Activated CD8-positive, alpha-beta T cell treated with anti-CD3 and anti-CD28 coated beads for 36 hours (primary cell): Measurements from ENCODE around the gene VIPR2. TPM values are rescaled to one million over a fixed set of nuclear protein-coding genes. Genes with fewer than 3 reads are reported as not detected.

Experiments
- ATAC-seq: fragments of 200-7000 bp; cut with Tn5 transposase; one replicate; pipeline ENCODE4 v1.10.0; 2021; ENCODE audit warnings: mild to moderate bottlenecking, moderate library complexity
- CTCF ChIA-PET: fragments of 350-600 bp; sonication (Branson Sonifier 250); formaldehyde crosslinking; loops from one replicate; lab custom pipeline; 2021; ENCODE audit warnings: antibody characterized with exemption; lab: Charles Lee
- POLR2A ChIA-PET: fragments of 350-600 bp; sonication (Branson Sonifier 250); formaldehyde crosslinking; loops from one replicate; lab custom pipeline; 2021; ENCODE audit warnings: antibody characterized with exemption; lab: Charles Lee
- DNase-seq: peaks from one replicate; pipeline ENCODE4 v3.0.0-alpha.2; 2020
- H3K27ac Mint-ChIP-seq: one replicate; pipeline ENCODE4 v1.8.0; 2021; ENCODE audit warnings: mild to moderate bottlenecking, mixed read lengths
- H3K27me3 Mint-ChIP-seq: one replicate; pipeline ENCODE4 v1.8.0; 2021; ENCODE audit warnings: mixed read lengths
- H3K36me3 Mint-ChIP-seq: one replicate; pipeline ENCODE4 v1.8.0; 2021; ENCODE audit warnings: low read depth, mixed read lengths
- H3K4me1 Mint-ChIP-seq: one replicate; pipeline ENCODE4 v1.8.0; 2021; ENCODE audit warnings: low read depth, mixed read lengths
- H3K4me3 Mint-ChIP-seq: one replicate; pipeline ENCODE4 v1.8.0; 2021; ENCODE audit warnings: mild to moderate bottlenecking, moderate library complexity, mixed read lengths
- H3K9me3 Mint-ChIP-seq: one replicate; pipeline ENCODE4 v1.8.0; 2021; ENCODE audit warnings: mixed read lengths
- intact Hi-C: fragments of 100-400 bp; cut with micrococcal nuclease; formaldehyde crosslinking; loops from one replicate; pipeline ENCODE4 v1.10.0; 2022
- total RNA-seq, 2 experiments: library from RNA; stranded (reverse); gene quantifications; one replicate each; pipeline ENCODE4 v1.2.3, GENCODE V29; 2021
- TF ChIP-seq, protein P1 (sequence below): fragments of 200-600 bp; IDR thresholded peaks from one replicate; pipeline ENCODE4 v1.8.0; 2022; ENCODE audit warnings: antibody characterized with exemption, mild to moderate bottlenecking

Gene VIPR2
- total RNA-seq, 2 experiments from 2014 or later, result 0.09 TPM; not detected in 1

GRCh38 chr7:159142199-159142598 lies 2.5 kb downstream of the VIPR2 start:
- Mint-ChIP-seq H3K4me3 (no peak overlapping the region), H3K27ac (no peak overlapping the region), H3K36me3 (no peaks in the 10 kb centered on the region), H3K27me3 (peaks cover 27% of the 10 kb centered on the region), H3K4me1 (no peaks in the 10 kb centered on the region), H3K9me3 (no peaks in the 10 kb centered on the region)
- ATAC-seq (no peak), DNase-seq (no peak)
- intact Hi-C loops, result no loop called here
- ChIA-PET POLR2A (interaction anchor here (0.7 to 1.2 kb wide), 2 partner anchors 9 to 112 kb away, joined by 4 to 5 read pairs; no protein-coding TSS in a partner anchor), CTCF (interaction anchor here (0.8 kb wide), 1 partner anchor 89 kb away, joined by 3 read pairs; no protein-coding TSS in a partner anchor)
- TF ChIP-seq, protein P1, sequence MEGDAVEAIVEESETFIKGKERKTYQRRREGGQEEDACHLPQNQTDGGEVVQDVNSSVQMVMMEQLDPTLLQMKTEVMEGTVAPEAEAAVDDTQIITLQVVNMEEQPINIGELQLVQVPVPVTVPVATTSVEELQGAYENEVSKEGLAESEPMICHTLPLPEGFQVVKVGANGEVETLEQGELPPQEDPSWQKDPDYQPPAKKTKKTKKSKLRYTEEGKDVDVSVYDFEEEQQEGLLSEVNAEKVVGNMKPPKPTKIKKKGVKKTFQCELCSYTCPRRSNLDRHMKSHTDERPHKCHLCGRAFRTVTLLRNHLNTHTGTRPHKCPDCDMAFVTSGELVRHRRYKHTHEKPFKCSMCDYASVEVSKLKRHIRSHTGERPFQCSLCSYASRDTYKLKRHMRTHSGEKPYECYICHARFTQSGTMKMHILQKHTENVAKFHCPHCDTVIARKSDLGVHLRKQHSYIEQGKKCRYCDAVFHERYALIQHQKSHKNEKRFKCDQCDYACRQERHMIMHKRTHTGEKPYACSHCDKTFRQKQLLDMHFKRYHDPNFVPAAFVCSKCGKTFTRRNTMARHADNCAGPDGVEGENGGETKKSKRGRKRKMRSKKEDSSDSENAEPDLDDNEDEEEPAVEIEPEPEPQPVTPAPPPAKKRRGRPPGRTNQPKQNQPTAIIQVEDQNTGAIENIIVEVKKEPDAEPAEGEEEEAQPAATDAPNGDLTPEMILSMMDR, result no peak

DNA sequence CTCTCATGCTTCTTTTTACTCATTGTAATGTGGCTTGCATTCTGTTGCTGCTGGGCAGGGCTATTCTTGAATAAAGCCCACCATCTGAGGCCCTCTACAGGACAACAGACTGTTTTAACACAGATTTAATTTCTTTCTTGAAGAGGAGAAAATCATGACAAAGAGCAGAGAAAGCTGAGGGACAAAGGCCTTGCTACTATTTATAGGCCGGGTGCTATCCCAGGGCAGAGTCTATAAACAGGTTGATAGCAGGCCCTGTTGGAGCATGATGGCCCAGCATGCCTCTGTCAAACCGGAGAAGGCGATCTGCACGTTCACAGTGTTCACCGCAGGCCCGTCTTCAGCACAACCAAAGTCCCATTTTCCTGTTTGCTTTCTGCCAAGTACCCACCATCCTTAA lies 3.0 kb downstream of the VIPR2 start:
- DNase-seq, result no peak
- POLR2A ChIA-PET, result interaction anchor here (0.7 to 1.2 kb wide), 2 partner anchors 9 to 113 kb away, joined by 4 to 5 read pairs; no protein-coding TSS in a partner anchor
- Mint-ChIP-seq H3K36me3 (no peaks in the 10 kb centered on the region), H3K4me3 (no peak overlapping the region), H3K4me1 (no peaks in the 10 kb centered on the region), H3K9me3 (no peaks in the 10 kb centered on the region), H3K27ac (no peak overlapping the region), H3K27me3 (peaks cover 27% of the 10 kb centered on the region)
- TF ChIP-seq, protein P1, result no peak
- no peak for ATAC-seq
- CTCF ChIA-PET, result no interaction called here
- intact Hi-C loops, result no loop called here

GRCh38 chr7:159141167-159141566 lies 3.5 kb downstream of the VIPR2 start:
- intact Hi-C loops, result no loop called here
- no peak for ATAC-seq
- Mint-ChIP-seq H3K27me3 (peaks cover 27% of the 10 kb centered on the region), H3K4me3 (no peak overlapping the region), H3K36me3 (no peaks in the 10 kb centered on the region), H3K4me1 (no peaks in the 10 kb centered on the region), H3K9me3 (no peaks in the 10 kb centered on the region), H3K27ac (no peak overlapping the region)
- TF ChIP-seq, protein P1, result no peak
- CTCF ChIA-PET, result no interaction called here
- POLR2A ChIA-PET, result no interaction called here
- no peak for DNase-seq

GRCh38 chr7:159140170-159140910 lies 4.3 kb downstream of the VIPR2 start:
- no peaks in the 10 kb centered on the region for H3K9me3 Mint-ChIP-seq
- H3K4me1 Mint-ChIP-seq, result no peaks in the 10 kb centered on the region
- ChIA-PET POLR2A (no interaction called here), CTCF (no interaction called here)
- H3K27me3 Mint-ChIP-seq, result peaks cover 27% of the 10 kb centered on the region
- no peaks in the 10 kb centered on the region for H3K36me3 Mint-ChIP-seq
- H3K27ac Mint-ChIP-seq, result no peak overlapping the region
- TF ChIP-seq, protein P1, result no peak
- DNase-seq (no peak), ATAC-seq (no peak)
- intact Hi-C loops, result no loop called here
- no peak overlapping the region for H3K4me3 Mint-ChIP-seq

DNA sequence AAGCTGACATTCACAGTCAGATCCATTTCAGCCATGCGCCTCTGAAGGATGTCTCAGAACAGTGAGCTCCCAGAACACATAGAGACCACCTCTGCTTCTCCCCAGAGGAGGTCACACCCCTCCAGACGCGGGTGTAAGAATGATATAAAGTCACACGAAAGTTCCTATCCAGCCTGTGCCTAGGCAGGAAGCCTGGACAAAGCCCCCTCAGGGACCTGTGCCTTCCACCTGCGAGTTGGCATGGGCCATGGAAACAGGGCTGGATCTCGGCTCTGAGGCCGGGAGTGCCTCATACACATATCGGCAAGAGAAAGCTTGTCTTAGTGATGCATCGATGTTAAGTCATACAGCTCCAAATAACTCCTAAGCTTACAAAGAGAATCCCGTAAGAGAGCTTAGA lies 5.0 kb downstream of the VIPR2 start:
- H3K27ac Mint-ChIP-seq, result no peak overlapping the region
- intact Hi-C loops, result no loop called here
- CTCF ChIA-PET, result no interaction called here
- H3K4me3 Mint-ChIP-seq, result no peak overlapping the region
- DNase-seq (no peak), ATAC-seq (no peak)
- H3K36me3 Mint-ChIP-seq, result no peaks in the 10 kb centered on the region
- no peaks in the 10 kb centered on the region for H3K9me3 Mint-ChIP-seq
- peaks cover 24% of the 10 kb centered on the region for H3K27me3 Mint-ChIP-seq
- H3K4me1 Mint-ChIP-seq, result no peaks in the 10 kb centered on the region
- POLR2A ChIA-PET, result no interaction called here
- TF ChIP-seq, protein P1, result no peak
